Heart left ventricle (tissue), 13 donors: ENCODE measurements around the gene PTGFRN.

Experiments
- POLR2A ChIP-seq, 2 donors: fragments of 450-650 bp; IDR thresholded peaks; one replicate each; pipeline ENCODE4 v1.6.1; 2017; ENCODE audit warnings: antibody characterized with exemption in 2 of 2, mild to moderate bottlenecking in 2 of 2, moderate library complexity in 2 of 2
- TF ChIP-seq, protein P1 (sequence below), 12 donors: fragments of 200-600 bp; sonication (generic) in 4 of 12; IDR thresholded peaks; one replicate each; pipeline versions ENCODE4 v1.5.0 to v1.8.0; 2018 to 2022; ENCODE audit warnings: antibody characterized with exemption in 12 of 12, mild to moderate bottlenecking in 5 of 12
- donor health status: ischemic (EF 13 %, LVEDD 7.1; RV severe dilation, severe dysfunction).
- donor health status: DM: no; HTN: yes; CAD: no.
- donor health status: DM: no; HTN: no; CAD: no.
- donor health status: ischemic (EF 25% LVEDD 6.9; RV normal size, moderate dysfunction).
- donor health status: ischemic (EF 25% LVEDD 5.7; RV mildly dilated, moderate dysfunction).
- donor health status: ischemic (EF 35%, LVEDD 5.7; RV mildly dilated, moderate dysfunction).
- donor health status: nonischemic (EF 11% LVEDD 7.7; RV severe dilation, severe dysfunction).
- donor health status: DM: yes; HTN: yes; CAD: no.
- donor health status: PGD.
- donor health status: ischemic (EF 29% LVEDD 5.4; RV normal size, mild dysfunction).
- donor health status: nonischemic (EF 23%, LVEDD 6.1; RV moderate dilation, normal function).

GRCh38 chr1:116994411-116994810, 84.7 kb downstream of the PTGFRN start:
- no peak for TF ChIP-seq POLR2A (IDR thresholded peaks at IDR 0.05)
- TF ChIP-seq, protein P1, sequence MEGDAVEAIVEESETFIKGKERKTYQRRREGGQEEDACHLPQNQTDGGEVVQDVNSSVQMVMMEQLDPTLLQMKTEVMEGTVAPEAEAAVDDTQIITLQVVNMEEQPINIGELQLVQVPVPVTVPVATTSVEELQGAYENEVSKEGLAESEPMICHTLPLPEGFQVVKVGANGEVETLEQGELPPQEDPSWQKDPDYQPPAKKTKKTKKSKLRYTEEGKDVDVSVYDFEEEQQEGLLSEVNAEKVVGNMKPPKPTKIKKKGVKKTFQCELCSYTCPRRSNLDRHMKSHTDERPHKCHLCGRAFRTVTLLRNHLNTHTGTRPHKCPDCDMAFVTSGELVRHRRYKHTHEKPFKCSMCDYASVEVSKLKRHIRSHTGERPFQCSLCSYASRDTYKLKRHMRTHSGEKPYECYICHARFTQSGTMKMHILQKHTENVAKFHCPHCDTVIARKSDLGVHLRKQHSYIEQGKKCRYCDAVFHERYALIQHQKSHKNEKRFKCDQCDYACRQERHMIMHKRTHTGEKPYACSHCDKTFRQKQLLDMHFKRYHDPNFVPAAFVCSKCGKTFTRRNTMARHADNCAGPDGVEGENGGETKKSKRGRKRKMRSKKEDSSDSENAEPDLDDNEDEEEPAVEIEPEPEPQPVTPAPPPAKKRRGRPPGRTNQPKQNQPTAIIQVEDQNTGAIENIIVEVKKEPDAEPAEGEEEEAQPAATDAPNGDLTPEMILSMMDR (IDR thresholded peaks at IDR 0.05): no peak
